Measurements from ENCODE around the gene MAPKAP1.

MAPKAP1 gene

GRCh38 chr9:125538092-125538473, 168.9 kb downstream of the MAPKAP1 start:
- DNase-seq (ENCODE audit: low read depth in 2 of 3, low spot score in 2 of 3): no peak

- no peak for DNase-seq (ENCODE audit: low read depth in 2 of 3, low spot score in 2 of 3)
Measured at GRCh38 chr9:125537442-125538091, 169.4 kb downstream of the MAPKAP1 start.

- DNase-seq (ENCODE audit: low read depth in 2 of 3, low spot score in 2 of 3): no peak
Measured at GRCh38 chr9:125536776-125537175, 170.2 kb downstream of the MAPKAP1 start.

- DNase-seq (ENCODE audit: low read depth in 2 of 3, low spot score in 2 of 3): no peak
Measured at GRCh38 chr9:125536167-125536772, 170.7 kb downstream of the MAPKAP1 start.

- no peak for DNase-seq (ENCODE audit: low read depth in 2 of 3, low spot score in 2 of 3)
Measured at GRCh38 chr9:125534971-125535701, 171.9 kb downstream of the MAPKAP1 start.

GRCh38 chr9:125532812-125533594, 174.0 kb downstream of the MAPKAP1 start:
- DNase-seq (ENCODE audit: low read depth in 2 of 3, low spot score in 2 of 3): no peak

GRCh38 chr9:125532412-125532811, 174.6 kb downstream of the MAPKAP1 start:
- DNase-seq (ENCODE audit: low read depth in 2 of 3, low spot score in 2 of 3): no peak

GRCh38 chr9:125529589-125530515, 177.2 kb downstream of the MAPKAP1 start:
- no peak for DNase-seq (ENCODE audit: low read depth in 2 of 3, low spot score in 2 of 3)

GRCh38 chr9:125529107-125529506, 177.9 kb downstream of the MAPKAP1 start:
- DNase-seq (ENCODE audit: low read depth in 2 of 3, low spot score in 2 of 3): no peak

GRCh38 chr9:125527471-125528002, 179.5 kb downstream of the MAPKAP1 start:
- DNase-seq (ENCODE audit: low read depth in 2 of 3, low spot score in 2 of 3): no peak

GRCh38 chr9:125525921-125526631, 180.9 kb downstream of the MAPKAP1 start:
- no peak for DNase-seq (ENCODE audit: low read depth in 2 of 3, low spot score in 2 of 3)

GRCh38 chr9:125524583-125525355, 182.2 kb downstream of the MAPKAP1 start:
- no peak for DNase-seq (ENCODE audit: low read depth in 2 of 3, low spot score in 2 of 3)

- no peak for DNase-seq (ENCODE audit: low read depth in 2 of 3, low spot score in 2 of 3)
Measured at GRCh38 chr9:125523681-125524080, 183.3 kb downstream of the MAPKAP1 start.

GRCh38 chr9:125522328-125522725, 184.7 kb downstream of the MAPKAP1 start:
- no peak for DNase-seq (ENCODE audit: low read depth in 2 of 3, low spot score in 2 of 3)

- DNase-seq (ENCODE audit: low read depth in 2 of 3, low spot score in 2 of 3): peak in 1 of 3 experiments; percentile 10
Measured at GRCh38 chr9:125521462-125522327, 185.3 kb downstream of the MAPKAP1 start.

- DNase-seq (ENCODE audit: low read depth in 2 of 3, low spot score in 2 of 3): no peak
Measured at GRCh38 chr9:125519734-125520133, 187.3 kb downstream of the MAPKAP1 start.

- no peak for DNase-seq (ENCODE audit: low read depth in 2 of 3, low spot score in 2 of 3)
Measured at GRCh38 chr9:125517577-125517976, 189.4 kb downstream of the MAPKAP1 start.
